WTC11 (cell line): ENCODE results near the gene BCL2L1. TPM values are rescaled to one million over a fixed set of nuclear protein-coding genes. Genes with fewer than 3 reads are reported as not detected.

Experiments used
- ATAC-seq: fragments of 200-7000 bp; cut with Tn5 transposase; 2 replicates; pipeline ENCODE4 v1.10.0; 2021; ENCODE audit warnings: mild to moderate bottlenecking, moderate library complexity
- CTCF ChIA-PET: fragments of 300-600 bp; sonication (Branson Sonifier 250); formaldehyde crosslinking; loops from one replicate; lab custom pipeline; 2021; ENCODE audit warnings: antibody characterized with exemption; lab: Charles Lee
- POLR2A ChIA-PET: fragments of 350-600 bp; sonication (Branson Sonifier 250); formaldehyde crosslinking; loops from one replicate; lab custom pipeline; 2021; ENCODE audit warnings: antibody characterized with exemption; lab: Charles Lee
- DNase-seq: peaks from one replicate; pipeline ENCODE4 v3.0.0; 2021; ENCODE audit warnings: low spot score
- H3K27ac Mint-ChIP-seq: 2 replicates; pipeline ENCODE4 v1.8.0; 2021; ENCODE audit warnings: mixed read lengths
- H3K27me3 Mint-ChIP-seq: 2 replicates; pipeline ENCODE4 v1.8.0; 2021; ENCODE audit warnings: low read depth, mild to moderate bottlenecking, moderate library complexity, mixed read lengths
- H3K36me3 Mint-ChIP-seq: 2 replicates; pipeline ENCODE4 v1.8.0; 2021; ENCODE audit warnings: mixed read lengths
- H3K4me1 Mint-ChIP-seq: 2 replicates; pipeline ENCODE4 v1.8.0; 2022; ENCODE audit warnings: mixed read lengths
- H3K4me3 Mint-ChIP-seq: 2 replicates; pipeline ENCODE4 v1.8.0; 2021; ENCODE audit warnings: mild to moderate bottlenecking, moderate library complexity, mixed read lengths
- H3K9me3 Mint-ChIP-seq: 2 replicates; pipeline ENCODE4 v1.8.0; 2021; ENCODE audit warnings: mixed read lengths
- CDX4 ChIP-seq: fragments of 250-450 bp; sonication (Bioruptor Pico); IDR thresholded peaks from 2 replicates; pipeline ENCODE4 v1.9.0; 2021; ENCODE audit warnings: moderate library complexity, mild to moderate bottlenecking, inconsistent platforms, borderline replicate concordance
- CTCF ChIP-seq: fragments of 200-600 bp; IDR thresholded peaks from 2 replicates; pipeline ENCODE4 v1.8.0; 2022; ENCODE audit warnings: antibody characterized with exemption
- EMX1 ChIP-seq: fragments of 250-450 bp; sonication (Bioruptor Pico); IDR thresholded peaks from 2 replicates; pipeline ENCODE4 v1.8.0; 2021; ENCODE audit warnings: mild to moderate bottlenecking
- ETV6 ChIP-seq: sonication (generic); formaldehyde crosslinking; IDR thresholded peaks from 2 replicates; pipeline ENCODE4 v1.8.1; 2022; ENCODE audit warnings: mild to moderate bottlenecking, missing genetic modification reagents
- FOXJ3 ChIP-seq: sonication (generic); formaldehyde crosslinking; IDR thresholded peaks from 2 replicates; pipeline ENCODE4 v1.9.0; 2021; ENCODE audit warnings: missing genetic modification reagents, mild to moderate bottlenecking, borderline replicate concordance
- GABPB1 ChIP-seq: sonication (generic); formaldehyde crosslinking; IDR thresholded peaks from 2 replicates; pipeline ENCODE4 v1.8.1; 2023; ENCODE audit warnings: mild to moderate bottlenecking, missing genetic modification reagents
- JAZF1 ChIP-seq: fragments of 250-450 bp; sonication (Bioruptor Pico); IDR thresholded peaks from 2 replicates; pipeline ENCODE4 v1.9.0; 2021; ENCODE audit warnings: moderate library complexity, mild to moderate bottlenecking, inconsistent platforms
- MXD4 ChIP-seq: fragments of 250-450 bp; sonication (Bioruptor Pico); IDR thresholded peaks from 2 replicates; pipeline ENCODE4 v1.8.0; 2021; ENCODE audit warnings: mild to moderate bottlenecking, moderate library complexity, borderline replicate concordance
- NR1H2 ChIP-seq: sonication (generic); formaldehyde crosslinking; IDR thresholded peaks from 2 replicates; pipeline ENCODE4 v1.9.0; 2021; ENCODE audit warnings: mild to moderate bottlenecking, moderate library complexity, missing genetic modification reagents
- OVOL2 ChIP-seq: fragments of 250-450 bp; sonication (Bioruptor Pico); IDR thresholded peaks from 2 replicates; pipeline ENCODE4 v1.9.0; 2021; ENCODE audit warnings: mild to moderate bottlenecking, borderline replicate concordance
- PRDM15 ChIP-seq: sonication (generic); formaldehyde crosslinking; IDR thresholded peaks from 2 replicates; pipeline ENCODE4 v1.8.0; 2022; ENCODE audit warnings: missing genetic modification reagents
- TEAD1 ChIP-seq: sonication (generic); formaldehyde crosslinking; IDR thresholded peaks from 2 replicates; pipeline ENCODE4 v1.8.0; 2022; ENCODE audit warnings: mild to moderate bottlenecking, missing genetic modification reagents
- ZNF281 ChIP-seq: sonication (generic); formaldehyde crosslinking; IDR thresholded peaks from 2 replicates; pipeline ENCODE4 v1.8.0; 2023; ENCODE audit warnings: mild to moderate bottlenecking, missing genetic modification reagents
- ZNF512 ChIP-seq: sonication (generic); formaldehyde crosslinking; IDR thresholded peaks from 2 replicates; pipeline ENCODE4 v1.8.1; 2022; ENCODE audit warnings: missing genetic modification reagents, borderline replicate concordance
- total RNA-seq: library from RNA; stranded (reverse); gene quantifications from 3 replicates; pipeline ENCODE4 v1.2.3, GENCODE V29; 2021

Gene BCL2L1
- total RNA-seq, 1 experiment from 2014 or later: 62.0 TPM

- CTCF ChIA-PET: interaction anchor here (0.6 to 3.8 kb wide), 6 partner anchors 18 to 148 kb away, joined by 3 to 21 read pairs (median 6); no protein-coding TSS in a partner anchor
- DNase-seq (no peak), ATAC-seq (no peak)
- TF ChIP-seq TEAD1 (CRISPR knock-in tag) (no peak), JAZF1 (no peak), PRDM15 (CRISPR knock-in tag) (no peak), NR1H2 (CRISPR knock-in tag) (no peak), MXD4 (CRISPR knock-in tag) (no peak), ETV6 (CRISPR knock-in tag) (no peak), CDX4 (CRISPR knock-in tag) (no peak), OVOL2 (CRISPR knock-in tag) (no peak), CTCF (no peak), FOXJ3 (no peak)
- POLR2A ChIA-PET: no interaction called here
- no peak overlapping the region for H3K4me3 Mint-ChIP-seq
- H3K27ac Mint-ChIP-seq: peak overlapping the region; percentile 70
- no peaks in the 10 kb centered on the region for H3K27me3 Mint-ChIP-seq
- H3K4me1 Mint-ChIP-seq: peaks cover 46% of the 10 kb centered on the region
- peaks cover 16% of the 10 kb centered on the region for H3K36me3 Mint-ChIP-seq
- H3K9me3 Mint-ChIP-seq: no peaks in the 10 kb centered on the region
Observed at GRCh38 chr20:31705191-31705590, 17.5 kb downstream of the BCL2L1 start.

- H3K4me3 Mint-ChIP-seq: no peak overlapping the region
- POLR2A ChIA-PET: interaction anchor here (0.7 to 1.0 kb wide), 2 partner anchors 9 to 10 kb away, joined by 3 to 6 read pairs; no protein-coding TSS in a partner anchor
- no peaks in the 10 kb centered on the region for H3K9me3 Mint-ChIP-seq
- peaks cover 49% of the 10 kb centered on the region for H3K4me1 Mint-ChIP-seq
- no peaks in the 10 kb centered on the region for H3K27me3 Mint-ChIP-seq
- peaks cover 13% of the 10 kb centered on the region for H3K36me3 Mint-ChIP-seq
- H3K27ac Mint-ChIP-seq: peak overlapping the region; percentile 70
- DNase-seq: peak; percentile 35
- TF ChIP-seq TEAD1 (CRISPR knock-in tag) (no peak), GABPB1 (peak; percentile 95), ZNF281 (CRISPR knock-in tag) (no peak), ZNF512 (no peak), EMX1 (CRISPR knock-in tag) (no peak)
- TF ChIP-seq, all 79 proteins: peak for 1
- CTCF ChIA-PET: interaction anchor here (0.6 to 3.8 kb wide), 10 partner anchors 9 to 1241 kb away, joined by 3 to 21 read pairs (median 5); no protein-coding TSS in a partner anchor
- peak; percentile 57 for ATAC-seq
Observed at GRCh38 chr20:31704225-31705119, 18.2 kb downstream of the BCL2L1 start.
